Calu3 (cell line): ENCODE measurements around the gene CST2. TPM values are rescaled to one million over a fixed set of nuclear protein-coding genes. Genes with fewer than 3 reads are reported as not detected.

Experiments used
- BruUV-seq: library from RNA; stranded (reverse); fragments of 400-500 nt; replicated peaks from 2 replicates; lab custom pipeline; 2021; lab: Mats Ljungman, UMichigan
- CTCF ChIA-PET: fragments of 300-600 bp; sonication (Branson Sonifier 250); formaldehyde crosslinking; loops from one replicate; lab custom pipeline; 2022; ENCODE audit warnings: antibody characterized with exemption; lab: Charles Lee
- DNase-seq: peaks from one replicate; pipeline ENCODE4 v3.0.0; 2022
- H3K27ac Mint-ChIP-seq: one replicate; pipeline ENCODE4 v1.8.0; 2022; ENCODE audit warnings: mixed read lengths; ENCODE audit not compliant: unreplicated experiment
- H3K27me3 Mint-ChIP-seq: one replicate; pipeline ENCODE4 v1.8.0; 2022; ENCODE audit warnings: mixed read lengths; ENCODE audit not compliant: unreplicated experiment
- H3K36me3 Mint-ChIP-seq: one replicate; pipeline ENCODE4 v1.8.0; 2022; ENCODE audit warnings: mild to moderate bottlenecking, moderate library complexity, mixed read lengths; ENCODE audit not compliant: insufficient read depth, unreplicated experiment
- H3K4me1 Mint-ChIP-seq: one replicate; pipeline ENCODE4 v1.8.0; 2022; ENCODE audit warnings: mild to moderate bottlenecking, low read depth, mixed read lengths; ENCODE audit not compliant: unreplicated experiment
- H3K4me3 Mint-ChIP-seq: one replicate; pipeline ENCODE4 v1.8.0; 2022; ENCODE audit warnings: mild to moderate bottlenecking, low read depth, moderate library complexity, mixed read lengths; ENCODE audit not compliant: unreplicated experiment
- H3K9me3 Mint-ChIP-seq: one replicate; pipeline ENCODE4 v1.8.0; 2022; ENCODE audit warnings: low read depth, mixed read lengths; ENCODE audit not compliant: unreplicated experiment
- CTCF ChIP-seq: fragments of 200-600 bp; IDR thresholded peaks from one replicate; pipeline ENCODE4 v1.8.0; 2022; ENCODE audit warnings: antibody characterized with exemption; ENCODE audit not compliant: unreplicated experiment
- intact Hi-C: fragments of 100-400 bp; cut with micrococcal nuclease; formaldehyde crosslinking; loops from one replicate; pipeline ENCODE4 v1.10.0; 2022; ENCODE audit not compliant: unreplicated experiment
- total RNA-seq: library from RNA; stranded (reverse); gene quantifications from 2 replicates; pipeline ENCODE4 v1.2.3, GENCODE V29; 2022

CST2 gene
- total RNA-seq, 1 experiment from 2014 or later, result not detected

- peaks cover 13% of the 10 kb centered on the region for H3K27me3 Mint-ChIP-seq
- BruUV-seq, result no TSS peak
- H3K9me3 Mint-ChIP-seq, result no peaks in the 10 kb centered on the region
- H3K27ac Mint-ChIP-seq, result no peak overlapping the region
- CTCF ChIA-PET, result no interaction called here
- H3K4me1 Mint-ChIP-seq, result no peaks in the 10 kb centered on the region
- no peak for TF ChIP-seq CTCF
- no peak for DNase-seq
- intact Hi-C loops, result no loop called here
- H3K4me3 Mint-ChIP-seq, result no peak overlapping the region
- H3K36me3 Mint-ChIP-seq, result no peaks in the 10 kb centered on the region
Measured at GRCh38 chr20:23795526-23795925, 31.0 kb downstream of the CST2 start.

DNA sequence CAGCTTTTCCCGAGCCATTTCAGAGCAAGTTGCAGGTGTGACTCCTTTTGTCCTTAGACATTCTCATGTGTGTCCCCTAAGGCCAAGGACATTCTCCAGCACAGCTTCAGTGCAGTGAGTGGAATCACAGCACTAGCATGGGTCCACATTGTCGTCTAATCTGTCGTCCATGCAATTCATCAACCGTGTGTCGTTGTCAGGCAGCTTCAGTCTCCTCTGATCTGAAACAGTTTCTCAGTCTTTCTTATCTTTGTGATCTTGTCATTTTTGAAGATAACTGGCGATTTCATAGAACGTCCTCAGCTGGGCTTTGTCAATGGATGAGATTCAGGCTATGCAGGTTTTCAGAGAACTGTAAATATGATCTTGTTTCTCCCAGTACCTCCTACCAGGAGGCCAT is 31.7 kb downstream of the CST2 start:
- DNase-seq, result no peak
- Mint-ChIP-seq H3K27ac (no peak overlapping the region), H3K4me1 (no peaks in the 10 kb centered on the region), H3K27me3 (peaks cover 13% of the 10 kb centered on the region), H3K9me3 (no peaks in the 10 kb centered on the region), H3K4me3 (no peak overlapping the region), H3K36me3 (no peaks in the 10 kb centered on the region)
- no peak for TF ChIP-seq CTCF
- BruUV-seq, result no TSS peak
- intact Hi-C loops, result no loop called here
- CTCF ChIA-PET, result no interaction called here

GRCh38 chr20:23794065-23794464 is 32.5 kb downstream of the CST2 start:
- Mint-ChIP-seq H3K27ac (no peak overlapping the region), H3K9me3 (no peaks in the 10 kb centered on the region), H3K27me3 (peaks cover 13% of the 10 kb centered on the region), H3K4me3 (no peak overlapping the region), H3K4me1 (no peaks in the 10 kb centered on the region), H3K36me3 (no peaks in the 10 kb centered on the region)
- no peak for TF ChIP-seq CTCF
- no TSS peak for BruUV-seq
- intact Hi-C loops, result no loop called here
- CTCF ChIA-PET, result no interaction called here
- no peak for DNase-seq

GRCh38 chr20:23783447-23783846 is 43.1 kb downstream of the CST2 start:
- CTCF ChIA-PET, result no interaction called here
- TF ChIP-seq CTCF, result no peak
- no peak for DNase-seq
- Mint-ChIP-seq H3K27me3 (no peaks in the 10 kb centered on the region), H3K9me3 (no peaks in the 10 kb centered on the region), H3K4me1 (no peaks in the 10 kb centered on the region), H3K27ac (no peak overlapping the region), H3K4me3 (no peak overlapping the region), H3K36me3 (no peaks in the 10 kb centered on the region)
- intact Hi-C loops, result no loop called here
- no TSS peak for BruUV-seq
